ENCODE measurements around the gene YBX2.

The YBX2 gene

GRCh38 chr17:7295230-7296180, 1.1 kb upstream of the YBX2 start:
- DNase-seq = no peak

GRCh38 chr17:7293816-7294613, 424 bp downstream of the YBX2 start:
- peak; percentile 52 to 81 for DNase-seq

- DNase-seq = no peak
These were observed 1.3 kb downstream of the YBX2 start for GRCh38 chr17:7293159-7293558.

- DNase-seq = no peak
These were observed 1.7 kb downstream of the YBX2 start for GRCh38 chr17:7292729-7293128.

- DNase-seq = no peak
These were observed 2.2 kb downstream of the YBX2 start for GRCh38 chr17:7292194-7292593.

GRCh38 chr17:7290685-7291084, 3.8 kb downstream of the YBX2 start:
- no peak for DNase-seq

GRCh38 chr17:7290166-7290565, 4.3 kb downstream of the YBX2 start:
- no peak for DNase-seq

GRCh38 chr17:7289256-7290032, 5.0 kb downstream of the YBX2 start:
- DNase-seq = no peak

GRCh38 chr17:7285679-7286078, 8.8 kb downstream of the YBX2 start:
- no peak for DNase-seq

- DNase-seq = no peak
These were observed 9.5 kb downstream of the YBX2 start for GRCh38 chr17:7284911-7285310.

GRCh38 chr17:7283471-7284216, 10.8 kb downstream of the YBX2 start:
- DNase-seq = no peak

- DNase-seq = peak in 1 of 2 experiments; percentile 19
These were observed 11.6 kb downstream of the YBX2 start for GRCh38 chr17:7282752-7283321.

- DNase-seq = peak in 1 of 2 experiments; percentile 39
These were observed 12.3 kb downstream of the YBX2 start for GRCh38 chr17:7281953-7282751.

- DNase-seq = peak; percentile 87 to 96
These were observed 13.1 kb downstream of the YBX2 start, which contains the start of gene SLC2A4 for GRCh38 chr17:7281074-7281952. TSS of gene SLC2A4 (plus strand) at chr17:7281718. CDS start at chr17:7281935, 217 bp downstream.

GRCh38 chr17:7280519-7281073, 13.8 kb downstream of the YBX2 start:
- DNase-seq = peak; percentile 70 to 86

GRCh38 chr17:7279448-7279847, 15.0 kb downstream of the YBX2 start:
- no peak for DNase-seq

GRCh38 chr17:7266784-7267183, 27.7 kb downstream of the YBX2 start:
- DNase-seq = no peak

GRCh38 chr17:7263801-7264078, 30.7 kb downstream of the YBX2 start:
- no peak for DNase-seq

GRCh38 chr17:7262935-7263800, 31.3 kb downstream of the YBX2 start:
- DNase-seq = peak; percentile 34 to 70
